Measurements from ENCODE around the gene EDDM3A.
A peak's percentile ranks its signal among the peaks of the same experiment; 100 is the strongest.

The EDDM3A gene

GRCh38 chr14:20714593-20715250 lies 31.0 kb upstream of the EDDM3A start:
- Histone ChIP-seq H3K27ac (replicated peaks) (peak overlapping the region; percentile 96), H3K27me3 (ENCODE audit: insufficient read depth, poor library complexity, severe bottlenecking) (no peaks in the 10 kb centered on the region), H3K4me3 (replicated peaks; ENCODE audit: insufficient read depth, low read length) (no peak overlapping the region)
- TF ChIP-seq SPI1 (IDR thresholded peaks at IDR 0.05; ENCODE audit: borderline replicate concordance, low read depth): no peak
- no peak for TF ChIP-seq CTCF (IDR thresholded peaks at IDR 0.05; ENCODE audit: insufficient read depth, low read length)
- TF ChIP-seq POLR2AphosphoS5 (IDR thresholded peaks at IDR 0.05; ENCODE audit: low read depth): peak; percentile 91
- peak; percentile 90 to 97 for DNase-seq (ENCODE audit: low read depth in 1 of 2, low spot score in 1 of 2)

- H3K27ac ChIP-seq (replicated peaks): no peak overlapping the region
- H3K4me3 ChIP-seq (replicated peaks; ENCODE audit: insufficient read depth, low read length): no peak overlapping the region
- DNase-seq (ENCODE audit: low read depth in 1 of 2, low spot score in 1 of 2): no peak
- H3K27me3 ChIP-seq (ENCODE audit: insufficient read depth, poor library complexity, severe bottlenecking): no peaks in the 10 kb centered on the region
- TF ChIP-seq CTCF (IDR thresholded peaks at IDR 0.05; ENCODE audit: insufficient read depth, low read length): no peak
- TF ChIP-seq POLR2AphosphoS5 (IDR thresholded peaks at IDR 0.05; ENCODE audit: low read depth): no peak
- TF ChIP-seq SPI1 (IDR thresholded peaks at IDR 0.05; ENCODE audit: borderline replicate concordance, low read depth): no peak
- TF ChIP-seq GABPA (IDR thresholded peaks at IDR 0.05; ENCODE audit: low read depth): no peak
- TF ChIP-seq REST (IDR thresholded peaks at IDR 0.05; ENCODE audit: insufficient replicate concordance, low read depth): no peak
These were observed 25.9 kb upstream of the EDDM3A start for GRCh38 chr14:20719777-20720176.

GRCh38 chr14:20720741-20721140 lies 24.9 kb upstream of the EDDM3A start:
- Histone ChIP-seq H3K27me3 (ENCODE audit: insufficient read depth, poor library complexity, severe bottlenecking) (no peaks in the 10 kb centered on the region), H3K4me3 (replicated peaks; ENCODE audit: insufficient read depth, low read length) (no peak overlapping the region), H3K27ac (replicated peaks) (no peak overlapping the region)
- DNase-seq (ENCODE audit: low read depth in 1 of 2, low spot score in 1 of 2): no peak
- no peak for TF ChIP-seq CTCF (IDR thresholded peaks at IDR 0.05; ENCODE audit: insufficient read depth, low read length)
- no peak for TF ChIP-seq REST (IDR thresholded peaks at IDR 0.05; ENCODE audit: insufficient replicate concordance, low read depth)
- TF ChIP-seq POLR2AphosphoS5 (IDR thresholded peaks at IDR 0.05; ENCODE audit: low read depth): no peak

- DNase-seq (ENCODE audit: low read depth in 1 of 2, low spot score in 1 of 2): no peak
- no peaks in the 10 kb centered on the region for H3K27me3 ChIP-seq (ENCODE audit: insufficient read depth, poor library complexity, severe bottlenecking)
- H3K4me3 ChIP-seq (replicated peaks; ENCODE audit: insufficient read depth, low read length): no peak overlapping the region
- no peak overlapping the region for H3K27ac ChIP-seq (replicated peaks)
- TF ChIP-seq CTCF (IDR thresholded peaks at IDR 0.05; ENCODE audit: insufficient read depth, low read length): no peak
- no peak for TF ChIP-seq SPI1 (IDR thresholded peaks at IDR 0.05; ENCODE audit: borderline replicate concordance, low read depth)
- no peak for TF ChIP-seq POLR2AphosphoS5 (IDR thresholded peaks at IDR 0.05; ENCODE audit: low read depth)
These were observed 23.7 kb upstream of the EDDM3A start for GRCh38 chr14:20722016-20722415.
